ENCODE data around the gene TWIST2.

Gene TWIST2

GRCh38 chr2:238857959-238858358 is 10.1 kb downstream of the TWIST2 start:
- no peaks in the 10 kb centered on the region for H3K4me1 ChIP-seq (ENCODE audit: control insufficient read depth in 2 of 2, insufficient read depth in 1 of 2, low read depth in 1 of 2, low read length in 2 of 2)
- no peak overlapping the region for H2BK12ac ChIP-seq (ENCODE audit: low read length)
- no peak overlapping the region for H3K14ac ChIP-seq (ENCODE audit: low read length)
- H2BK5ac ChIP-seq (ENCODE audit: low read length) = no peak overlapping the region
- no peak overlapping the region for H2BK120ac ChIP-seq (ENCODE audit: low read depth, low read length)
- H3K18ac ChIP-seq (ENCODE audit: low read length) = no peak overlapping the region
- H2AFZ ChIP-seq (ENCODE audit: low read length) = no peak overlapping the region
- no peak overlapping the region for H3K4me3 ChIP-seq (ENCODE audit: low read length in 2 of 2)
- H3K27me3 ChIP-seq (ENCODE audit: control insufficient read depth in 3 of 3, insufficient read depth in 3 of 3, low read depth in 1 of 3, low read length in 3 of 3) = peaks cover 0 to 28% (median 2%) of the 10 kb centered on the region in 3 experiments
- H2BK15ac ChIP-seq (ENCODE audit: low read length) = no peak overlapping the region
- no CpG with 5 or more reads among the region's 4 CpGs for WGBS, 2 donors (ENCODE audit: extremely low coverage in 2 of 2, insufficient read length in 2 of 2, insufficient replicate concordance in 1 of 2)
- no peak overlapping the region for H3K9ac ChIP-seq (ENCODE audit: low read depth, low read length, poor library complexity)
- DNase-seq (ENCODE audit: low spot score) = no peak
- H2AK5ac ChIP-seq (ENCODE audit: low read depth, low read length) = no peak overlapping the region
- H3K79me1 ChIP-seq (ENCODE audit: low read depth, low read length) = no peaks in the 10 kb centered on the region
- H3K9me3 ChIP-seq (replicated peaks in 1 of 2; ENCODE audit: control insufficient read depth in 2 of 2, insufficient read depth in 1 of 2, low read depth in 1 of 2, low read length in 2 of 2) = peaks cover 0 to 2% of the 10 kb centered on the region in 2 donors
- no peak overlapping the region for H3K4ac ChIP-seq (ENCODE audit: low read length)
- no peak overlapping the region for H3K4me2 ChIP-seq (ENCODE audit: insufficient read depth, low read length, poor library complexity, severe bottlenecking)
- no peak overlapping the region for H4K8ac ChIP-seq (ENCODE audit: low read depth, low read length)
- no peak overlapping the region for H4K91ac ChIP-seq (ENCODE audit: low read depth, low read length, poor library complexity)
- H3K23ac ChIP-seq (ENCODE audit: low read depth, low read length, poor library complexity) = no peak overlapping the region
- no peak overlapping the region for H3K27ac ChIP-seq (replicated peaks; ENCODE audit: low read length)
- H3K36me3 ChIP-seq (replicated peaks in 1 of 2; ENCODE audit: control insufficient read depth in 2 of 2, insufficient read depth in 2 of 2, low read length in 2 of 2) = peaks cover 0 to 2% of the 10 kb centered on the region in 2 donors

GRCh38 chr2:238859636-238860347 is 11.9 kb downstream of the TWIST2 start:
- H3K14ac ChIP-seq (ENCODE audit: low read length) = no peak overlapping the region
- peak overlapping the region; percentile 17 for H3K23ac ChIP-seq (ENCODE audit: low read depth, low read length, poor library complexity)
- no peaks in the 10 kb centered on the region for H3K79me1 ChIP-seq (ENCODE audit: low read depth, low read length)
- peaks cover 0 to 2% of the 10 kb centered on the region in 2 donors for H3K9me3 ChIP-seq (replicated peaks in 1 of 2; ENCODE audit: control insufficient read depth in 2 of 2, insufficient read depth in 1 of 2, low read depth in 1 of 2, low read length in 2 of 2)
- peak overlapping the region; percentile 25 for H2BK12ac ChIP-seq (ENCODE audit: low read length)
- H2BK120ac ChIP-seq (ENCODE audit: low read depth, low read length) = no peak overlapping the region
- H2AFZ ChIP-seq (ENCODE audit: low read length) = no peak overlapping the region
- H3K4ac ChIP-seq (ENCODE audit: low read length) = no peak overlapping the region
- peak overlapping the region; percentile 60 for H2AK5ac ChIP-seq (ENCODE audit: low read depth, low read length)
- no CpG with 5 or more reads among the region's 14 CpGs for WGBS, 2 donors (ENCODE audit: extremely low coverage in 2 of 2, insufficient read length in 2 of 2, insufficient replicate concordance in 1 of 2)
- H4K91ac ChIP-seq (ENCODE audit: low read depth, low read length, poor library complexity) = no peak overlapping the region
- H2BK5ac ChIP-seq (ENCODE audit: low read length) = no peak overlapping the region
- peaks cover 0 to 2% of the 10 kb centered on the region in 2 donors for H3K36me3 ChIP-seq (replicated peaks in 1 of 2; ENCODE audit: control insufficient read depth in 2 of 2, insufficient read depth in 2 of 2, low read length in 2 of 2)
- H3K27ac ChIP-seq (replicated peaks; ENCODE audit: low read length) = no peak overlapping the region
- peaks cover 9 to 10% of the 10 kb centered on the region in 2 donors for H3K4me1 ChIP-seq (ENCODE audit: control insufficient read depth in 2 of 2, insufficient read depth in 1 of 2, low read depth in 1 of 2, low read length in 2 of 2)
- no peak for DNase-seq (ENCODE audit: low spot score)
- no peak overlapping the region for H4K8ac ChIP-seq (ENCODE audit: low read depth, low read length)
- peak overlapping the region; percentile 45 for H3K18ac ChIP-seq (ENCODE audit: low read length)
- peaks cover 0 to 18% (median 2%) of the 10 kb centered on the region in 3 experiments for H3K27me3 ChIP-seq (ENCODE audit: control insufficient read depth in 3 of 3, insufficient read depth in 3 of 3, low read depth in 1 of 3, low read length in 3 of 3)
- H3K4me2 ChIP-seq (ENCODE audit: insufficient read depth, low read length, poor library complexity, severe bottlenecking) = no peak overlapping the region
- H2BK15ac ChIP-seq (ENCODE audit: low read length) = peak overlapping the region; percentile 59
- no peak overlapping the region for H3K9ac ChIP-seq (ENCODE audit: low read depth, low read length, poor library complexity)
- no peak overlapping the region for H3K4me3 ChIP-seq (ENCODE audit: low read length in 2 of 2)

GRCh38 chr2:238861013-238861730 is 13.3 kb downstream of the TWIST2 start:
- H3K14ac ChIP-seq (ENCODE audit: low read length) = no peak overlapping the region
- peaks cover 0 to 2% of the 10 kb centered on the region in 2 donors for H3K9me3 ChIP-seq (replicated peaks in 1 of 2; ENCODE audit: control insufficient read depth in 2 of 2, insufficient read depth in 1 of 2, low read depth in 1 of 2, low read length in 2 of 2)
- no peak overlapping the region for H4K91ac ChIP-seq (ENCODE audit: low read depth, low read length, poor library complexity)
- H3K4me2 ChIP-seq (ENCODE audit: insufficient read depth, low read length, poor library complexity, severe bottlenecking) = no peak overlapping the region
- H2BK5ac ChIP-seq (ENCODE audit: low read length) = no peak overlapping the region
- H4K8ac ChIP-seq (ENCODE audit: low read depth, low read length) = no peak overlapping the region
- no peak overlapping the region for H3K23ac ChIP-seq (ENCODE audit: low read depth, low read length, poor library complexity)
- H3K4ac ChIP-seq (ENCODE audit: low read length) = no peak overlapping the region
- no peak overlapping the region for H2BK120ac ChIP-seq (ENCODE audit: low read depth, low read length)
- no peak overlapping the region for H3K27ac ChIP-seq (replicated peaks; ENCODE audit: low read length)
- peak overlapping the region; percentile 83 for H2BK15ac ChIP-seq (ENCODE audit: low read length)
- peaks cover 10 to 14% of the 10 kb centered on the region in 2 donors for H3K4me1 ChIP-seq (ENCODE audit: control insufficient read depth in 2 of 2, insufficient read depth in 1 of 2, low read depth in 1 of 2, low read length in 2 of 2)
- H3K79me1 ChIP-seq (ENCODE audit: low read depth, low read length) = no peaks in the 10 kb centered on the region
- H3K4me3 ChIP-seq (ENCODE audit: low read length in 2 of 2) = no peak overlapping the region
- peak overlapping the region; percentile 18 for H2AK5ac ChIP-seq (ENCODE audit: low read depth, low read length)
- no CpG with 5 or more reads among the region's 21 CpGs for WGBS, 2 donors (ENCODE audit: extremely low coverage in 2 of 2, insufficient read length in 2 of 2, insufficient replicate concordance in 1 of 2)
- H3K27me3 ChIP-seq (ENCODE audit: control insufficient read depth in 3 of 3, insufficient read depth in 3 of 3, low read depth in 1 of 3, low read length in 3 of 3) = peaks cover 0 to 12% (median 2%) of the 10 kb centered on the region in 3 experiments
- H3K9ac ChIP-seq (ENCODE audit: low read depth, low read length, poor library complexity) = no peak overlapping the region
- no peak overlapping the region for H2BK12ac ChIP-seq (ENCODE audit: low read length)
- peaks cover 0 to 2% of the 10 kb centered on the region in 2 donors for H3K36me3 ChIP-seq (replicated peaks in 1 of 2; ENCODE audit: control insufficient read depth in 2 of 2, insufficient read depth in 2 of 2, low read length in 2 of 2)
- H3K18ac ChIP-seq (ENCODE audit: low read length) = peak overlapping the region; percentile 52
- no peak for DNase-seq (ENCODE audit: low spot score)
- H2AFZ ChIP-seq (ENCODE audit: low read length) = no peak overlapping the region

- H3K18ac ChIP-seq (ENCODE audit: low read length) = peak overlapping the region; percentile 25
- H4K91ac ChIP-seq (ENCODE audit: low read depth, low read length, poor library complexity) = no peak overlapping the region
- H4K8ac ChIP-seq (ENCODE audit: low read depth, low read length) = no peak overlapping the region
- H3K14ac ChIP-seq (ENCODE audit: low read length) = peak overlapping the region; percentile 60
- no peak overlapping the region for H2BK15ac ChIP-seq (ENCODE audit: low read length)
- H2BK12ac ChIP-seq (ENCODE audit: low read length) = no peak overlapping the region
- no peak overlapping the region for H3K4me3 ChIP-seq (ENCODE audit: low read length in 2 of 2)
- H2BK120ac ChIP-seq (ENCODE audit: low read depth, low read length) = no peak overlapping the region
- H3K4me2 ChIP-seq (ENCODE audit: insufficient read depth, low read length, poor library complexity, severe bottlenecking) = no peak overlapping the region
- no peak overlapping the region for H2AFZ ChIP-seq (ENCODE audit: low read length)
- no peak overlapping the region for H2BK5ac ChIP-seq (ENCODE audit: low read length)
- H3K79me1 ChIP-seq (ENCODE audit: low read depth, low read length) = no peaks in the 10 kb centered on the region
- DNase-seq (ENCODE audit: low spot score) = no peak
- H3K9ac ChIP-seq (ENCODE audit: low read depth, low read length, poor library complexity) = no peak overlapping the region
- no CpG with 5 or more reads among the region's 10 CpGs for WGBS, 2 donors (ENCODE audit: extremely low coverage in 2 of 2, insufficient read length in 2 of 2, insufficient replicate concordance in 1 of 2)
- H3K9me3 ChIP-seq (replicated peaks in 1 of 2; ENCODE audit: control insufficient read depth in 2 of 2, insufficient read depth in 1 of 2, low read depth in 1 of 2, low read length in 2 of 2) = peaks cover 0 to 2% of the 10 kb centered on the region in 2 donors
- H3K23ac ChIP-seq (ENCODE audit: low read depth, low read length, poor library complexity) = no peak overlapping the region
- no peak overlapping the region for H3K4ac ChIP-seq (ENCODE audit: low read length)
- H3K27ac ChIP-seq (replicated peaks; ENCODE audit: low read length) = no peak overlapping the region
- peaks cover 0 to 2% of the 10 kb centered on the region in 2 donors for H3K36me3 ChIP-seq (replicated peaks in 1 of 2; ENCODE audit: control insufficient read depth in 2 of 2, insufficient read depth in 2 of 2, low read length in 2 of 2)
- H3K27me3 ChIP-seq (ENCODE audit: control insufficient read depth in 3 of 3, insufficient read depth in 3 of 3, low read depth in 1 of 3, low read length in 3 of 3) = peaks cover 0 to 14% (median 2%) of the 10 kb centered on the region in 3 experiments
- peaks cover 10 to 16% of the 10 kb centered on the region in 2 donors for H3K4me1 ChIP-seq (ENCODE audit: control insufficient read depth in 2 of 2, insufficient read depth in 1 of 2, low read depth in 1 of 2, low read length in 2 of 2)
- H2AK5ac ChIP-seq (ENCODE audit: low read depth, low read length) = peak overlapping the region; percentile 87
Measured at GRCh38 chr2:238861766-238862315, 14.0 kb downstream of the TWIST2 start.

Data from neuronal stem cell (in vitro differentiated cells).